ENCODE measurements around the gene SPINT1.

- TF ChIP-seq POLR2A (IDR thresholded peaks at IDR 0.05) (no peak), POLR2AphosphoS5 (IDR thresholded peaks at IDR 0.05) (no peak), CTCF (IDR thresholded peaks at IDR 0.05) (no peak), EP300 (IDR thresholded peaks at IDR 0.05) (no peak)
Measured at GRCh38 chr15:40831861-40832260, 12.0 kb upstream of the SPINT1 start.
